NCI-H1048 (cell line): Measurements from ENCODE around the gene STXBP3.

ENCODE experiments used
- DNase-seq: peaks from one replicate; lab custom pipeline; 2025; lab: John Stamatoyannopoulos, UW

The STXBP3 gene

DNA sequence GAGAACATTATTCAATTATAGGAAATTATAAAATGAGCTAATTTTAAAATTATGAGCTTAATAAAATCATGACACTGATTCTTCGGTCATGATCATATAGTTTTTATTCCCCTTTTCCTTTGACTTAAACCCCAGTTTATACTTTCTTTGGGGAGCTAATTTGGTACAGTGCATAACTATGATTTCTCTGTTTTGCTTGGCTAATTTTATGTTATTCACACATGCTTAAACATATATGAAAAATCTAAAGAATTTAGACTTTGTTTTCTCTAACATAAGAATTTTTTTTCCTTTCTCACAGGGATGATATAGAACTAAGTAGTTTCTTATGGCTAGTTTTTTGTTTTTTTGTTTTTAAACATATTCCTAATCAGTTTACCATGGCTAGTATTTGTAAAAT lies 52.5 kb downstream of the STXBP3 start:
- DNase-seq = no peak

DNA sequence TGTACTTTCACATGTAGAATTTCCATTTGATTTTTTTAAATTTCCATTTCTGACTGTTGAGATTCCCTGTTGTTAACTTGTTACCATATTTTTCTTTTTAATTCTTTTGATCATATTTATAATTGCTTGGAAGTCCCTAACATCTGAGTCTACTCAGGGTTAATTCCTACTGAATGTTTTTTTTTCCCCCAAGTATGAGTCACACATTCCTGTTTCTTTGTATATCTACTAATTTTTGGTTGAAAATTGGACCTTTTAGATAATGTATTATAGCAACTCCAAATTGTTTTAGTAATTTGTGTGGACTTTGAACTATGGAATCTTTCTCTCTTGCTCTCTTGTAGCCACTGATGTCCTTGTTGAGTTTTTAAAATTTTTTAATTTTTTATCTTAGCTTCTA lies 54.6 kb downstream of the STXBP3 start:
- DNase-seq = no peak

DNA sequence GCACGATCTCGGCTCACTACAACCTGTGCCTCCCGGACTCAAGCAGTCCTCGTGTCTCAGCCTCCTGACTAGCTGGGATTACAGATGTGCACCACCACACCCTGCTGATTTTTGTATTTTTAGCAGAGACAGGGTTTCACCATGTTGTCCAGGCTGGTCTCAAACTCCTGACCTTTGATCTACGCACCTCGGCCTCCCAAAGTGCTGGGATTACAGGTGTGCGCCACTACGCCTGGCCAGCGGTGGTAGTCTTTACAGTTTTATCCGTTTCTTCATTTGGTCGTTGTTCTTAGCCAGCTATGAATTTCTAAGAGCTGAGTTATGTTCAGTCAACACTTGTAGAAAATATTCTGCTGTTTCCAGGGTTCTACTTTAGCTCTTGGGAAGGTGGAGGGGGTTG lies 57.1 kb downstream of the STXBP3 start:
- no peak for DNase-seq

DNA sequence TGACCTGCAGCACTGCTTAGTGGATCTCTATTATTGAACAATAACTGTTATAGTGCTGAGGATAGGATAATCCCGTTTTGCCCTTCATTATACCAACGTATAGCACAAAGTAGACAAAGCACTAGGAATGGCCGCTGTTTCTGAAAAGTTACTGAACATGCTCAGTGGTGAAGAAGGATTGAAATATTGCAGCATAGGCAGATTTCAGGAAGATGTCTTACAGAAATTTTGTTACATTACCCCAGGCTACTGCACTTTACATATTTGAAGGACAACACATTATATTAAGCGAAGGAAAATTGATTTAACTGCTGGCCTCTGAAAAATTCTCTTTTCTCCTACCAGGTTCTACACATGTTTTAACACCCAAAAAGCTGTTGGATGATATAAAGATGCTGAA lies 62.0 kb downstream of the STXBP3 start:
- DNase-seq = no peak

DNA sequence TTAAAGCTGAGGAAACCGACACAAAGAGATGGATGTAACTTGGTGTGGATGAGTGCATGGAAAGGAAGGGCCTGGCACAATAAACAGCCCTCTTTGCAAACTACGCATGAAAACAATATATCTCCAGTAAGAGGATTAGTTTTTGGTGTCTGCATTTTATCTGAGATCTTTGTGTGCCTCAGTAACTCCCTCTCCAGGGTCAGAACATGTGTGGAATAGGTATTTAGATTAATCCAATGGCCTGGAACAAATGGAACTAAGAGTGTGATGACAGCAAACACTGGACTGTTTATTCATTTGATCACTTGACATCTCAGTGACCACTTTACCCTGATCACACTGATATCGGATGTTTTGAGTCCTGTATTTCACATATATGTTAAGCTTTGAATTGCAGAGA lies 65.1 kb downstream of the STXBP3 start:
- DNase-seq = no peak

DNA sequence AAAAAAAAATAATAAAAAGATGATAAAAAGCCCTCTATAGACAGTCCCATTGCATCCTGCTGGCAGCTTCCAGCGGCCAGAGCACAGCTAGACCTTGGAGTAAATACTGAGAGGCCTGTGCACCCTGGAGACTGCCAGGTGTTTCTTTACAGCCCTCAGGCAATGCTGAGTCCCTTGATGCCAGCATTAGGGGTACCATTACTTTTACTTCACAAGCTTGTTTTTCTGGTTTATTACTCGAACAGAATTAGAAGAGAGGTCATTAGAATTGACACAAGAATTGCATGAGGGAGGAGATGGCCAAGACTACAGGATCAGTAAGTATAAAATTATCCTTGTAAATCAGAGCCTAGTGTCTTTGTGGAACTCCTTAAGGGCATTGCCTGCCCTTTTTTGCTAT lies 66.9 kb downstream of the STXBP3 start:
- no peak for DNase-seq

DNA sequence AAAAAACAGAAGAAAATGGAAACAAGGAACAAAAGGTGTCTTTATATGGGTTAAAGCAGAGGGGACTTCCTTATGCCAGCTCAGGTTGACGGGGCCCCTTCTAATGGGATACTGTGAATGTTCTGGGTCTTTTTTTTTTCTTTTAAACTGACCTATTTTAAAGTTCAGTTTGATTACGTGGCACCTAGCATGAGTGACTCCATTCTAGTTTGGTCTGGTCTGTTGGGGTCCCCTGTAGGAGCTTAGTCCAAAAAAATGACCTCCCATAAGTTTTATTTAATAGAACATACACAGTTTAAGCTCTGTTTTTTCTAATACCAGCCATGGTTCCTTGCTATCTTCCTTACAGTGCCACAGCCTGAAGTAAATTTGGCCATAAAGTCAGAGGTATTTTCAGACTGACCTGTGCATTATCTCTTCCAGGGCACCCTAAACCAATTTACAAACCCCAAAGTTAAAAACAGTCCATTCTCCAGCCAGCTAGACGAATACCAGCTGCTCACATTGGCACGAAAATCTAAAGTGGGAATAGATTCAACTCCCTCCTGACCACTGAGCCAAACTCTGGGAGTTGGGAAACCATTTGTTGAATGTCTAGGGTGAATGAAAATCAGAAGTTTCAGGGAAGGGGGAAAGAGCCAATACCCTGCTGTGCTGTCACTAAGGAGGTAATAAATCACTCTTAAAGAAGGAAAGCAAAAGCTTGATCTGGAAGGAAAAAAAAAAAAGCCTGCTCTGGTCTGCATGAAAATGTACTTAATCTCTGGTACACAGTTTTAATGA lies 68.1 kb downstream of the STXBP3 start:
- no peak for DNase-seq

DNA sequence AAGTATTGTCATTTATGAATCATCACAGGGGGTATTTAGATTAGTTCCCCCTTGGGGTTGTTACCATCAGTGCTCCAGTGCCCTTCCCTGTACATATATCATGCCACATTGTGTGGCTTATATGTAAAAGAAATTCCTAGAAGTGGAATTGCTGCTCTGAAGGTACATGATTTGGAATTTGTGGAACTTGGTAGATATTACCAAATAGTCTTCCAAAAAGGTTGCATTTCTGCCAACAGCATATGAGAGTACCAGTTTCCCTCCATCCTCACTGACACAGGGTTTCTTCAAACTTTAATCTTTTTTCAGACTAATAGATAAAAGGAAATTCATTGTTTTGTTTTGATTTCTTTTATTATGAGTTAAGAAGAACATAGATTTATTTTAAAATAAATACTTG lies 69.1 kb downstream of the STXBP3 start:
- DNase-seq = no peak

DNA sequence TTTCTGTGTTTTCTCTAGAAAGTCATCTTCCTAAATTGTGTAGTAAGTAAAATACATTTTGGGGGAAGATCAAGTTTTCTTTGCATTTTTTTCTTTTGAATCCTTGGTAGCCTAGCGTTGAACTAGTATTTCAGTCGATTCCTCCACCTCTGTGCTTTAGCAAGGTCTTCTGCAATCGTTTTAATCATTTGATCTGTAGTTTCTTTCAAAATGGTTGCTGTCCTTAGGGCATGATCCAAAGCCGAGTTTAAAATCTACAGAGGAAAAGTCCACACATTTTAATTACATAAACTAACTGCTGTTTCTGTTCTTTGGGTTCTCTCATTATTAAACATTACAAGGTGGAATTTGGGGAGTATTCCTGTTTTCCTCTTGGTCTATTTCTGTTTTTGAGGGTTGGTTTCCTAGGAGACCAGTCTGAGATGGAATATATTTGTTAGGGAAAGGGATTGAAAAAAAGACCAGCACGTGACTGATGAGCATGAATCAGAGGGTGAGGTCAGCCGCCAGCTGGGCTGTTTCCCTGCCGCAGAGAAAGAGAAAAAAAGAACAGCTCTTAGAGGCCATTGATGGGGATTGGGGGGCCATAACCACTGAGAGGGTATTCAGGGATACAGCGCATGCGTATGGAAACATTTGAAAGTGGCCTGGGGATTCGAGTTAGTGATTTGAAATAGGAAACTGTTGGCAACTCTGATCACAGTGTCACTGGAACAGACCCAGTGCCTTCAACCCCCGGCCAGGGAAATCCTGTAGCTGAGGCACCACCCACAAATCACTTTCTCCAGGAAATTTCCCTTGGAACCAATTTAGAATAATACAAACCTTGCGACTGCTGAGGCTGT lies 69.8 kb downstream of the STXBP3 start:
- no peak for DNase-seq

DNA sequence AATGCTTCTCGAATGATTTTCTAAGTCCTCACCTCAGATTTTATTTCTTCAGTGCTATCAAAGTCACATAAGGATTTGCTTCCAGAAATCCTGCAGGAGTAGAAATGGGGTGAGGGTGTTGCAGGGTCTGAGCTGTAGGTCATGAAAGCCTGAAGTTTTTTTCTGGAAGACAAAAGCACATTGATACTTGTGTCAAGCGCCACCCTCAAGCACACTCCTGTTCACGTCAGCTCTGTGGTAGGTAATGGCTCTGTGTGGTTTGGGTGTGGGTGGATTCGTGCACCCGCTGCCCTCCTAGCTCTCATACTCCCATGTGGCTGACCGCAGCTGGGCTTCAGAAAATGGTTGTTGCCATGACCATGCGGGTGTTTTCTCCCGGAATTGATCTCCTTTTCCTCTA lies 70.5 kb downstream of the STXBP3 start:
- DNase-seq = no peak

DNA sequence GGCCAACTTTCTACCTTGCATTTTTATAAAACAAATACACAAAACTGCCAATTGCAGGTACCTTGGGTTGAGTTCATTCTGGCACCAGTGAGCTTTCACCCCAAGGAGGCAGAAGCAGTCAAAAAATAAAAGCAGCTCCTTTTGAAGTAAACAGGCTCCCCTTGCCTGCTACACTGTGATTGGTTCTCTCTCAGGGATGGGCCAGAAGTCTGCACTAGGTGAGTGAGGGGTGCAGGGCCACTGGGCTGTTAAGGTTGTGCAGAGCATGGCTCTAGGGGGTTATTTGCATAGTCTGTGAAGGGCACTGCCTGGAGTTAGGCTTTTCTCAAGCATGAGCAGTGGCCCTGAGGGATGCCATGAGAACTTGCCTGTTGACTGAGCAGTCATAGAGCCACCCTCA lies 71.3 kb downstream of the STXBP3 start:
- no peak for DNase-seq

DNA sequence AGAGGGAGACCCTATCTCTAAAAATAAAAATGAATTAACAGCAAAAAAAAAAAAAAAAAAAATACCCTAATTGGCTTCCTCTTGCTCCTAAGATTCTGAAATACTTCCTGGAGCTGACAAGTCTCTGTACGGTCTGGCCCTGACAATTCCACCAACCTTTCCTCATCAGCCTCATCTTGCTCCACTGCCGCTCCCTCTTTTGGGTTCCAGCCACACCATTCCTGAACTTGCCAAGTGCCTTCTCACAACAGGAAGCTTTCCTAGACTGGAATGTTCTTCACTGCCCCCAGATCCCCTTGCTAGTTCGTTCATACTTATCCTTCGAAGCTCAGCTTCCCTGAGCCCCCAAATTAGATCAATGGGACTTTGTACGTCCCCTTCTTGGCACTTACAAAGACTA lies 73.4 kb downstream of the STXBP3 start:
- no peak for DNase-seq

DNA sequence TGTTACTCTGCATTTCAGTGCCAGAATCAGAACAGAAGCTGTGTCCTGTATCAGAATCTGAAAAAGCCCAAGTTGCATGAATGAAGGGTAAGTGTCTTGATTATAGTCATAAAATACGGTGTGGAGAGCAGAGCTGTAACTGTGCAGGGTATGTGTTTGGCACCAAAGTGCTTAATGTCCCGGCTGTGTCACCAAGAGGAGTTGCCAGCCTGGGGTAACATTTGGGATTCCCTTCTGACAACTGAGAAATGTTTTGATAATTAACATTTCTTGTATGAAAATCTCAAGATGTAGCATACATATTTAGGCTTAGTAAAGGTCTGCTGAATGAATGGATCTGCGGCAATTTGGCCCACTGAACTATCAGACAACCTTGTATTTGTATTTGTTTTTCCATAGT lies 77.2 kb downstream of the STXBP3 start:
- DNase-seq = no peak

DNA sequence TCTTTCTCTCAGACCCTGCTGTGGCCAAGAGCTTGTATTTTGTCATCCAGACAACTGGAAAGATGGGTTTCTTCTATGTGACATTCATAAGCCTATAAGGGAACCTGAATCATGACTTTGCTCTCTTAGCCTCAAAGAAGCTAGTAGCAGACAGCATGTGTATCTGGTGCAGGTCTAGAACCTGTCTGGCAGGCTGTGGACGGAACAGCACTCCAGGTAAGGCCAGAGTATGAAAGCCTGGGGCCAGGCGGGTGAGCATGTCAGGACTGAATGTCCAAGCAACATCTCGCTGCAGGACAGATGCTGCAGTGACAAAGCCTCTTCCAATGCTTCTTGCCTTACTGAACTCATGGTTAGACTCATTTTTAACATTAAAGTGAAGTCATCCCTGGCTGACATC lies 77.6 kb downstream of the STXBP3 start:
- no peak for DNase-seq

DNA sequence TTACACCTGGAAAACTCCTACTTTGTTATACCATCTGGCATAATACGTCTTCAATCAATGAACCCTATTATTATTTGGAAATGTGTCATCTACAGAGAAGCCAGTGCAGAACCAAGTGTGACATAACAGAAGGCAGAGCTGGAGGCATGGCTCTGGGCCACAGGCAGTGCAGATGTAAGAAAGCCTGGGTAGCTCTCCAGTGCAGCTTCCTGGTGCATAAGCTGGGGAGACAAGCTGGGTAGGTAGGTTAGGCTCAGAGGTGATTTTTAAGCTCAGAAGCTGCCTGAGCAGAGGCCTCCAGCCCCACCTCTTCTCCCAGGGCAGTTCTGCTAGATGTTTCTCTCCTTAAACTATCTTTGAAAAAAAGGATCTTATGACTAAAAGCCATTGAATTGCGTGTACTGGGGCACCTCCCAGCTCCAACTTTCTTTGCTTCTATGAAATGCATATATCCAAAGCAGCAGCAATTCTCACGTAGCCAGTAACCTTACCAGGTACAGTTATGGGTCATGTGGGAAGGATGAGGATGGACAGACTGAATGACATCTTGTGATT lies 79.7 kb downstream of the STXBP3 start:
- no peak for DNase-seq

DNA sequence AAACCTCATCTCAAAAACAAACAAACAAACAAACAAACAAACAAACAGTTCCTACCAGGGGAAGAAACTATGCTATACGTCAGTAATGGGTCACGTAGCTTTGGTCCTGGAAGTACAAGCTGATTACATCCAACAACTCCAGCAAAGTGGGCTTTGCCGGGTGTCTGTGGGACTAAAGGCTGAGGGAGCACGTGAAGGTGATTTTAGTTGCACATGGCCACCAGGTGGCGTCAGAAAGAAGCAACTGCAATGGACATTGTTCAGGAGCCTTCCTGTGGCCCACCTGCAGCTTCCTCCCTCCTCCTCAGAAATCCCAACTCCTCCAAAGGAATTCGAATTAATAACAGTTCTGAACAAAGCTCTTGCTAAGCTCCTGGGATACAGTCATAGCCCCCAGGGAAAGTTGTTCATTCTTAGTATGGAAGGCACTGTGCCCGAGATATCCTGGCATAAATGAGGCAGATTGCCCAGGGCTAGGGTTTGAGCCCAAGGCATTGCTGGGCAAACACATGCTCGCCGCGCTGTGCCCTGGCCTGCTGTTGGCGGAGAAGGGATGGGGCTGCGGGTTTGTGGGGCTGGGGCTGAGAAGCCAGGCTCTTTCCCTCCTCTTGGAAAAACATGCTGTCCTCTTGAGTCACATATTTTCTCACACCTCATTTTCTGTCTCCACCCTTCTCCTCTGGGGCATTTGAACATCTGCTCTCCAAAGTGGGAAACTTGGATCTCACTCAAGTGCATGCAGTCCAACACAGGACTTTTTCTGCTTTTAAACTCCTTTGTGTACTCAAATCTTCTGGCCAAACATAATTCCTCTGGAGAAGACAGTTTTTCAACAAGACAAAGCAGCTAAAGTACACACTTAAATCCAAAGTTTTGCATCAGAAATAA lies 81.8 kb downstream of the STXBP3 start:
- no peak for DNase-seq

DNA sequence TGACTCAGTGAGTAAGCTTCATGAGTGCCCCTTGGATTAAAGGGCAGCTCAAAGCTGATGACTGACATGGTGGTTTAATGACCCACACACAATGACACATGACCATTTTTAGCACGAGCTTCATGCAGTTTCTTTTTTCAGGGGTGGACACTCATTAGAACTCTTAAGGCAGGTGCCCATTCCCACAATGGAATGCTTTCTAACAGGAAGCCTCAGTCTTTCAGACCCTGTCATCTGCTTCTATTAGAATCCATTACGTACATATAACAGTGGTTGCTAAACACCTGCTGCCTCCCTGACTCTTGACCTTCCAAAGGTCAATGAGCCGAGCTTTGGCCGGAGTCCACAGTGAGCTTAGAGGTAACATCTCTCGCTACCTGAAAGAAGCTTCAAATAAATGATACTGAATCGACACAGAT lies 83.0 kb downstream of the STXBP3 start:
- DNase-seq = no peak

DNA sequence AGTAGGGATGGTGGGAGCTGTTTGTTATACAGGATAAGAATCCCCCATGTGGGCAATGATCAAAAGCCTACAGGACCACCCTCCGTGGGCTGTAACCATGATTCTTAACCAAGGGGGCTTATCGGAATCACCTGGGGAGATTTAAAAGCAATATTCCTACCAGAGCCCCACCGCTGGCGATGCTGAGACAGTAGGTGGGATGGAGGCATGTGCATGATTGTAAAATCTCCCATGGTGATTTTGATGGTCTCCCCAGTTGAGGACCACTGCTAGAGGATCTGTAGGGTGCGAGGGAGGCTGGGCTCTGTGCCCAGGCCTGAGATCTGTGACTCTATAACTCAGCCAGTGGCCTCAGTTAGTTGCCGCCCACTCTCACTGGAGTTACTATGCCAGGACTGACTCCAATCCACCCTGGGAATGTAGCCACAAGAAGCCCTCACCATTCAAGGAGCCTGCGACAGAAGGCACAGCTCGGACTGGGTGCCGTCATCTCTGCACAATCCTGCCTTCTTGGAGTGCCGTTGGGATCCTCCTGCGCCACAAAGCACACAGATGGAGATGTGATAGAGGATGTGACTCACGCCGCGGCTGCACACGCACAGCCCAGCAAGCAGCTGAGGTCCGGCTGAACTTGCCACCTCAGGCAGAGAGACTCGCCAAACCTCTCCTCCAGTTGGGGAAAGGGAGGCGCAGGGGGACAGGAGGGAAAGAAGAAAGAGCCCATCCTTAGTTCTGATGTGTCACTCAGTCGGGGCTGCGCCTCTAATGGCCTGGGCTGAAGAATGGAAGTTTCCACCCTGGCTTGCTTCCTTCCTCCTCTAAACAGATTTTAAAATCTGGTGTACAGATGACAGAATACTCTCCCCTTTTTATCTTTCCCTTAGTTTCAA lies 83.9 kb downstream of the STXBP3 start:
- no peak for DNase-seq

DNA sequence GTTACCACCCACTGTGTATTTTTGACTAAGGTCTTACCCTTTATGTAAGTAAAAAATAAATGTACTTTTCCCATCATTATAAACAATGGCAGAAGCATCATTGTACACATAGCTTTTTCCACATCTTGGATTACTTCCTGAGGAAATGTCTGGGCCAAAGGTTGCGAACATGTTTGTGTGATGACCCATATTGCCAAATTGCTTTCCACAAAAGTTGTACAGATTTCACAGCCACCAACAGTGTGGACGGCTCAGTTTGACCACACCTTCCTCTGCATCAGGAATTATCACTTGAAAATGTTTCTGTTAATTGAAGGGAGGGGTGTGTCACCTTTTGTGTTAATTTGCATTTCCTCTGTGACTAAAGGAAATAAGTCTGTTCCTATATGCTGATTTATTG lies 84.8 kb downstream of the STXBP3 start:
- no peak for DNase-seq

DNA sequence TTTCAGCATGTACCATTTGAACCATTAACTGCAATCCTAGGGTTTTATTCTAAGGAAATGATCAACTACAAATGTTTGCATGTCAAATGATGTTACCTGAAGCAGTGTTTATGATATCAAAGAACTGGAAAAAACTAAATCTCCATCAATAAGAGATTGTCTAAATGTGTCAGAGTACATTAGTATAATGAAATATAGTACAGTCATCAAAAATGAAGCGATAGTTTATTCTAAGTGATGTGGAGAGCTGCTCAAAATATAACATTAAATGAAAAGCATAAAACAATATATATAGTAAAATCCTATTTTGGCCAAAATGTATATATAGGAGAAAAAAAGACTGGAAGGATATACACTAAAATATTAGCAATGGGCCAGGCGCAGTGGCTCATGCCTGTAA lies 86.5 kb downstream of the STXBP3 start:
- no peak for DNase-seq

DNA sequence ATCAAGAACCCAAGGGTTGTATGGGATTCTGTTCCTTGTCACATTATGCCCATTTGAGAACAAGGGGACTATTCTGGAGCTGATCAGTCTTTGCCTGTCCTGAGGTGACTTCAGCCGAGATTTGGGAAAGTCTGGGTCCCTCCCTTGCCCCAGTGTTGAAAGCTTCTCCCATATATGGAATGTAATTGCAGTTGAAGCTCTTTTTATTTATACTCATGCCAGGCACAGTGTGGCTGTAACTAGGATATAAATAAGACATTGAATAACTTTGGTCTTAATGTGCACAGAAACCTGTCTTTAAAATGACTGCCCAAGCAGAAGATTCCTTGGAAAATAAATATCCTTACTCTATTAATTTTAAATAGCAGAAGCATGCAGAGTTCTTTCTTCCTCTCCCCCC lies 95.2 kb downstream of the STXBP3 start:
- no peak for DNase-seq
